Measurements from ENCODE around the gene FNTB.
"Not testable (repeated sequence)": the region's sequence is repeated elsewhere in the genome, so short reads cannot be mapped to it uniquely, and the experiment has no call there.

Gene FNTB

GRCh38 chr14:65019944-65020566 is 33.4 kb downstream of the FNTB start:
- DNase-seq (ENCODE audit: low spot score) = peak; percentile 79

DNA sequence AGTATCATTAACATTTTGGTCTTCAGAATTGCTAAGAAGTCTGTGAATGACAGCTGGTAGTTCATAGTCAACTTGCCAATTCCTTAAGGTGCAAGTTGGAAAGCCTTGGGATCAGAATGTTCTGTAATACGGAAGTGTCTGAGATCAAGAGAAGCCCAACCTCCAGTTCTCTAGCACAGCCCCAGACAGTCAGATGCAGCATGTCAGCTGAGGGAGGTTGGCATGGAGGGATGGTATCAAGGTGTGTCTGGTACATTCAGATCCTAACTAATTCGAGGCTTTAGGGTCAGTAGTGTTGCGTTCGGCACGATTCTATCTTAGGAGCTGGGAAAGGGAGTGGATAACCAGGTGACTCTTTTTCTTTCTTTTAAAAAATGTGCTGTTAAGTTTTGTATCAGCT is 38.3 kb downstream of the FNTB start:
- no peak for DNase-seq (ENCODE audit: low spot score)

DNA sequence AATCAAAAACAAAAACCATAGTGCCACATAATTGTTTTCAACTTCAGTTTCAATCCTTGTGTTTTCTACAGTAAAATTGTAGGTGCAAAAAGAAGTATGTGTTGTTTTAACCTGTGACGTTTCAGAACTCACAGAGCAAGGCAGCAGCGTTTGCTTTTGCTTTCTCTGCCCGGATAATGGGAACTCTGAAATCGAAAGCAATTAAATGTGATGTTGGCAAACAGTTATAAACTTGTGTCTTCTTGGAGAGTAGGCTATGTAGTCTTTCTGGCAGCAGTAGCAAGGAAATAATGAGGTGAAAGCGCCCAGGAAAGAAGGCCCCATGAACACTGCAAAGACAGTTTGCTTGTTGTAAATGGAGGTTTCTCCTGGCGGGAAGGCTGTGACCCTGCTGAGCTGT is 39.1 kb downstream of the FNTB start:
- no peak for DNase-seq (ENCODE audit: low spot score)

GRCh38 chr14:65026526-65026925 is 39.8 kb downstream of the FNTB start:
- no peak for DNase-seq (ENCODE audit: low spot score)

DNA sequence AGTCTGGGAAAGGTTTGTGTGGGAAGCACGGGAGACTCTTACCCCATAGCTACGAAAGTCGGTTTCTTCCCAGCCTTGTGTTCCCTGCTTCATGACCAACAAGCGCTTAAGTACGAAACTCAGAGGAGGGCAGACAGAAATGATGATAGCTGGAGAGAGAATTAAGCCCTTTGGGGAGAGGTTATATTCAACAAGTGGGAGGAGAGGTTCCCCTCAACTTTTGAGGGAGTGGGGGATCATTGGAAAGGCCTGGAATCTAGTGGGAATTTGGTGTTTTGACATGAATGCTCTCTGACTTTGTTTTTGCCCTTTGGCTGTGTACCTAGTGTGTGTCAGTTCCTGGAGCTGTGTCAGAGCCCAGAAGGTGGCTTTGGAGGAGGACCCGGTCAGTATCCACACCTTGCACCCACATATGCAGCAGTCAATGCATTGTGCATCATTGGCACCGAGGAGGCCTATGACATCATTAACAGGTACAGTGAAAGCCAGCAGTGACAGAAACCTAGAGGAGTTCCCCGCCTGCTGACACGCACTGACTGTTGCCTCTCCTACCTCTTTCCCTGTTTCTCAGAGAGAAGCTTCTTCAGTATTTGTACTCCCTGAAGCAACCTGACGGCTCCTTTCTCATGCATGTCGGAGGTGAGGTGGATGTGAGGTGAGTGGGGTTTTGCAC is 40.6 kb downstream of the FNTB start:
- DNase-seq (ENCODE audit: low spot score) = no peak

DNA sequence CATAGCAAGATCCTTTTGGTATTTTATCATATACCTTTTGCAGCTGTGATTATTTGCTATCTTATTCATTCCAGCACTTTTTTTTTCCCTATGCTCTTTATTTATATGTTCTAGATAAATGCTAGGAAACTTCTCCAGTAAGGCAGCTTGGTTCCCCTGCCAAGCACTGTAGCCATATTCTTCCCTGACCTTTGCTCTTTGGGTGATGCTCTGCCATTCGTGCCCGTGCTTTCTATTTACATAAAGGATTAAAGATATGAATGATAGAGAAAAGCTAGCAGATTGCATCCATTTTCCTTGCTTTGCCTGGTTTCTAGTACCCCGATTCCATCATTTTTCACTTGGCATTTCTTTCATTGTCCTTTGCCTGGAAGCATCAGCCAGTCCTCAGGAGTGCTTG is 42.2 kb downstream of the FNTB start:
- DNase-seq (ENCODE audit: low spot score) = no peak

DNA sequence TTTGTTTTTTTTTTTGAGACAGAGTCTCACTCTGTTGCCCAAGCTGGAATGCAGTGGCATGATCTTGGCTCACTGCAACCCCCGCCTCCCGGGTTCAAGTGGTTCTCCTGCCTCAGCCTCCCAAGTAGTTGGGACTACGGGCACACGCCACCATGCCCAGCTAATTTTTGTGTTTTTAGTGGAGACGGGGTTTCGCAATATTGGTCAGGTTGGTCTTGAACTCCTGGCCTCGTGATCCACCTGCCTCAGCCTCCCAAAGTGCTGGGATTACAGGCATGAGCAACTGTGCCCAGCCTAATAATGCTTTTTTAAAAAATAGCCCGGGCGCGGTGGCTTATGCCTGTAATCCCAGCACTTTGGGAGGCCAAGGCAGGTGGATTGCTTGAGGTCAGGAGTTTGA is 44.6 kb downstream of the FNTB start:
- not testable (repeated sequence) for DNase-seq (ENCODE audit: low spot score)

DNA sequence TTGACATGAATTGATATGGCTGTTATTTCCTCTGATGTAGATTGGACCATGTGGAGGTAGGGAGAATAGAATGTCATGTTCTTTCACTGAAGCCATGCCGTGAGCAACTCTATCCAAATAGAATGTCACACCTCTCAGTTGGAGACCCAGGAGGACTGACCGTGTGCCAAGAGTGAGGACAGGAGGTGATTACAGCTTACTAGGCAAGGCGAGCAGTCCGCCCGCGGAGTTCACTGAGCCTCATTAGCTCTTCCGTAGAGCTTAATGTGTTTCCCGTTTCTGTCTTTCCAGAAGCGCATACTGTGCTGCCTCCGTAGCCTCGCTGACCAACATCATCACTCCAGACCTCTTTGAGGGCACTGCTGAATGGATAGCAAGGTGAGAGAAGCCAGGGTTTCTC is 45.6 kb downstream of the FNTB start:
- no peak for DNase-seq (ENCODE audit: low spot score)

GRCh38 chr14:65033181-65033580 is 46.5 kb downstream of the FNTB start:
- no peak for DNase-seq (ENCODE audit: low spot score)

- DNase-seq (ENCODE audit: low spot score) = no peak
Observed at GRCh38 chr14:65034021-65034420, 47.3 kb downstream of the FNTB start.

GRCh38 chr14:65035049-65035448 is 48.4 kb downstream of the FNTB start:
- DNase-seq (ENCODE audit: low spot score) = no peak

GRCh38 chr14:65038966-65039365 is 52.3 kb downstream of the FNTB start:
- no peak for DNase-seq (ENCODE audit: low spot score)

GRCh38 chr14:65040666-65041433 is 54.2 kb downstream of the FNTB start:
- DNase-seq (ENCODE audit: low spot score) = no peak

- DNase-seq (ENCODE audit: low spot score) = no peak
Observed at GRCh38 chr14:65041434-65041915, 54.8 kb downstream of the FNTB start.

DNA sequence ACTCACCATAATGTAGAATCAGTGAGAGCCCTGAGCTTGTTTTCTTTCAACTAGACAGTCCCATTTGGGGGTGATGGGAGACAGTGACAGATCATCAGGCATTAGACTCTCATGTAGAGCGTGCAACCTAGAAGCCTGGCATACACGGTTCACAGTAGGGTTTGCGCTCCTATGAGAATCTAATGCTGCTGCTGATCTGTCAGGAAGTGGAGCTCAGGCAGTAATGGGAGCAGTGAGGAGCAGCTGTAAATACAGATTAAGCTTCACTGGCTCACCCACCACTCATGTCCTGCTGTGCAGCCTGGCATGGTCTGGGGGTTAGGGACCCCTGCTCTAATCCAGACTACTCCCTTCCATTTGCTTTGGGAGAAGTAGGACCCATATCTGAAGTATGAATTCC is 55.6 kb downstream of the FNTB start:
- DNase-seq (ENCODE audit: low spot score) = no peak

DNA sequence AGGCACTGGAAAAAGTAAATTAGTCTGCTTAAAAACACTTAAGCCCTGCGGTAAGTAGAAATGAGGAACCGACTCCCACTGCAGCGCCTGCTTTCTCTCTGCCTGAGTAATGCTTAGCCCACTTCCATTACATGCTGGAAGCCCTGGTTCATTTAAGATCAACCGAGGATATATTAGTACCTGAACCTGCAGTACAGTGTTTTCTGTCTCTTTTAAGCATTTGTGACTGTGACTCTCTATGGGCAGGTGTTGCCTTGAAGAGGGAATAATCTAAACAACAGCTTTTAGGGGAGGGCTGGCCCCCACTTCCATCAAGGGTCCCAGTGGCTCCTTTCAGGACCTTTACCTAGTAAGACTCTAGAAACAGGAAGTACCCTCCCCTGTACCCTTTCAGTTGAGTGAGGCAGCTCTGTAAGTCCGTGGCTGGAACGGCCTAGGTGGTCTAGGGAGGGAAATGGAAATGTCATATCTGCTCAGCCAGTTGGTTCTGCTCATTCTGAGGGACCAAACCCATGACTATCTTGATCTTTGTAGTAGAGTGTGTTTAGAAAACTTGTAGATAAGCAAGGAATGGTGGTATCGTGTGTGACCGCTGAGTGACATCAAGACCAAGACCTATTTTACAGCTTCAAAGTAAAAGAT is 56.2 kb downstream of the FNTB start:
- DNase-seq (ENCODE audit: low spot score) = no peak

- DNase-seq (ENCODE audit: low spot score) = no peak
Observed at GRCh38 chr14:65043893-65044595, 57.3 kb downstream of the FNTB start.

DNA sequence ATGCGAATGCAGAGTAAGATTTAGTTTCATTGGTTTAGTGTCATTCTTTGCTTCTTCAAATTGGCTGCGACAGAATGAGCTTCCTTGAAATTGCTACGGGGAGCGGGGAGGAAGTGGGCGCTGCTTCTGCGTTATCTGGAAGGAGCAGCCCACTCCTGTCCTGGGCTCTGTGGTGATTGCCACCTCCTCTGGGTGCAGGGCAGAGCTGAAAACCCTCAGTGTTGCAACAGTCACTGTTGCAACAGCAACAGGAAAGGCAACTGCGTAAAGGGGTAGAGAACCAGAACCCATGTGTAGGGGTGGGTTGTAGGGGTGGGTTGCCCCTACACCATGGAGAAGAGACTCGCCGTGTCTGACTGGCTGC is 57.9 kb downstream of the FNTB start:
- peak; percentile 39 for DNase-seq (ENCODE audit: low spot score)

DNA sequence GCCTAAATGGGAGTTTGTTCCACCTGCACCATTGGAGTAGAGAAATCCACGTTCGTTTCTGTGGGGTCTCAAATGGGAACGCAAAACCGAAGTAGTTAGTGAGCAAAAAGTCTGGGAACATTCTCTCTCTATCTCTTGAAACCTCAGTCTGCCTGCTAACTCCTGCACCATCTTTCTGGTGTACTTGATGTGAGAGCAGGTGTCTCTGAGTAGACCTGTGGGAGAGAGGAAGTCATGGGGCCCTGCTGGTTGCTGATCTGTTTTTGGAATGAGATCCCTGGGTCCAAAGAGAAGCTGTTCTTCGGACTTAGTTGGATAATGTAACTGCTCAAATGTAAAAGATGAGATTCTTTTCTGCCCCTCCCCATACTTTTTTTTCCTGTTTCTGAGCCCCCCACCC is 58.3 kb downstream of the FNTB start:
- no peak for DNase-seq (ENCODE audit: low spot score)

DNA sequence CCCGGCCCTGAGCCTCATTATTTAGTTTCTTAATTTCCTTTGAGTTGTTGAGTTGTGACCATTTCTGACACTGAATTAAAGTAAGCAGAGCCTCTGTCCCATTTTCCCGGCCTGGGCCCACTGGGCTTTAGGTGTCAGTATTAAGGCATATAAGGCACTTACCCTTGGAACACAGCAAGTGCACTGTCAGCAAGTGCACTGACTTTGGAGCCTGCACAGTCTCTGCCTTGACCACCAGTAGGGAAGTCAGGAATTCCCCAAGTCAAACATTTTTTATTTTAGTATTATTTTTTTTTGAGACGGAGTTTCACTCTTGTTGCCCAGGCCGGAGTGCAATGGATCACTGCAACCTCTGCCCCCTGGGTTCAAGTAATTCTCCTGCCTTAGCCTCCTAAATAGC is 59.0 kb downstream of the FNTB start:
- DNase-seq (ENCODE audit: low spot score) = no peak

DNA sequence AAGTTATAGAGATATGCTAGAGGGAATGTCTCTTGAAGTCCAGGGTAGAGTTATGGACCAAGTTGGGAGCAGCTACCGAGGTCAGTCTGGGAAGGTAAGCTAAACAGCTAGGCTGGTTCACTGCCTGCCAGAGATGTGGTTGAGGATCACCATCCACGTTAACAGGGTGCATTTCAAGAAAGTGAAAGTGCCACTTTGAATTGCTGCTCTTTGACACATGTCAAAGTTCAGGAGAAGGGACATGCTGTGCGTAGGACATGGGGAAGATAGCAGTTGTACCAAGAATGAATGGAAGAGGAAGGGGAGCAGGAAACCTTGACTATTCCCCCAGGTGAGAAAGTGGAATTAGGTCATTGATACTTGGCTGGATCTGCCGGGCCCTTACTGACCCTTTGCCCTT is 66.1 kb downstream of the FNTB start:
- no peak for DNase-seq (ENCODE audit: low spot score)

- DNase-seq (ENCODE audit: low spot score) = no peak
Observed at GRCh38 chr14:65053466-65053865, 66.8 kb downstream of the FNTB start.
